Dedifferentiated amniotic fluid mesenchymal stem cell (primary cell): ENCODE data around the gene FNBP1L.
A peak's percentile ranks its signal among the peaks of the same experiment; 100 is the strongest.
"Not testable (repeated sequence)": the region's sequence is repeated elsewhere in the genome, so short reads cannot be mapped to it uniquely, and the experiment has no call there.

Source experiments
- DNase-seq: peaks from one replicate; pipeline ENCODE4 v3.0.0-alpha.2; 2016; ENCODE audit errors: extremely low spot score

FNBP1L gene

DNA sequence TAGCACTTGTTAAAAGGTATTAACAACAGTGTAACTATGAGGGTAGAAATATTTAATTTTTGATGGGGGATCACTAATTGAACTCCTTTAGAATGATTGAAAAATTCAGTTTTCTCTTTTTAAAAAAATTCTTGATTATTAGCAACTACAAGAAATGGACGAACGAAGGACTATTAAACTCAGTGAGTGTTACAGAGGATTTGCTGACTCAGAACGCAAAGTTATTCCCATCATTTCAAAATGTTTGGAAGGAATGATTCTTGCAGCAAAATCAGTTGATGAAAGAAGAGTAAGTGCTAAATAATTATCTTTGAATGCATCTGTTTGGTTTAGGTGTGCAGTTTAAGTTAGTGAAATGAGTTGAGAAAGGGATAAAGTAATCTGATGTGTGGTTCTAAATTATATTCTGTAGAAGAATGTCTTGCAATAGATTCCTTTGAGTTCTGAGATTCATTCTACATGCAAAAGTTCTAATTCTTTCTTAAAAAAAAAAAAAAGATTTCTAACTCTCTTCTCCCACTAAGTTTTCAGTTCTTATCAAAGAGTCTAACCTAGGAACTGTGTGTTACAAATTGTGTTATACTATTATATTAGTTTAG is 85.0 kb downstream of the FNBP1L start:
- DNase-seq = no peak

DNA sequence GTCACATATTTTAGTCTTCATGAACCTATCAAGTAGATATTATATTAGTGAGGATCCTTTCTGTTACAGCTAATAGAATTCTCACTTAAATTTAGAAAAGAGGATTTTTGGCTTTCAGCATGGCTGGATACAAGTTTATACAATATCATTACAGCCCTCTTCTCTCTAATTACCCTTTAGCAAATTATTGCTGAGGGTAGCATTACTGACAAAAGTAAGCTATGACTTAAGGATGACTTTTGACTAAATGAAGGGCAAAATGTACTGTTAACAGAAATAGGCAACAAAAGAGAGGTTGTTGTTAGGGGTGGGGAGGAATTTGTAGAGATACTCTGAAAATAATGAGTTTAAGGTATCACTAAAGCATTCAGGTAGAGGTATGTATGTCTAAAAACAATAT is 85.8 kb downstream of the FNBP1L start:
- no peak for DNase-seq

DNA sequence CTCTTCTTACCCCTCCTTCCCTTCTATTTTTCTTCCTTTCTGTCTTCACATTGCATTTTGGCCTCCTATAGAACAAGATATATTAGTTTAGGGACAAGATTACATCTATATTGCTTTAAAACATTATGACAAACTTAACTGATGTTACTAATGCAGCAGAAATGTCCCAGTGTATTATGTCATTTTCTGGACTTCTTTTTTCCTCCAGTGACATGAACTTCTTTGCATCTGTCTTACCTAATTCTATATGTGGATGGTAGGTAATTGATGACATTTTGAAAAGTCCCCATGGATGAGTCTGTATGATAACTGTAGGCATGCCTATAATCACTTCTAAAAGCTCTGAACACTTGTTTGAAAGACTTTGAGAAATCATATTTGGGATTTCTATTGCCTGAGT is 89.5 kb downstream of the FNBP1L start:
- no peak for DNase-seq

DNA sequence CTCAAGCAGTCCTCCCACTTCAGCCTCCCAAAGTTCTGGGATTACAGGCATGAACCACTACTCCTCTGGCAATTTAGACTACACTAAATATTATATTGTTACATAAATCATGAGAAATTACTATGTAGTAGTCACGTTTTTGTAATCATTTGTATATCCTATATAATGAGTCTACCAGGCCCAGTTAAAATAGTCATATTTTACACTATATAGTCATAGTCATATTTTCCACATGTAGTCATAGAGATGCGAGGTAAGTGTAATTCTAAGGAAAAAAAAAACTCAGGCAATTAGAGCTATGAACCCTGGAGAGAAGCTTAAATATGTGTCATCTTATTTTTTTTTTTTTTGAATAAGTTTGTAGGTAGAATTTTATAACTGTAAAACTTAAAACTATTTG is 90.0 kb downstream of the FNBP1L start:
- DNase-seq = no peak

DNA sequence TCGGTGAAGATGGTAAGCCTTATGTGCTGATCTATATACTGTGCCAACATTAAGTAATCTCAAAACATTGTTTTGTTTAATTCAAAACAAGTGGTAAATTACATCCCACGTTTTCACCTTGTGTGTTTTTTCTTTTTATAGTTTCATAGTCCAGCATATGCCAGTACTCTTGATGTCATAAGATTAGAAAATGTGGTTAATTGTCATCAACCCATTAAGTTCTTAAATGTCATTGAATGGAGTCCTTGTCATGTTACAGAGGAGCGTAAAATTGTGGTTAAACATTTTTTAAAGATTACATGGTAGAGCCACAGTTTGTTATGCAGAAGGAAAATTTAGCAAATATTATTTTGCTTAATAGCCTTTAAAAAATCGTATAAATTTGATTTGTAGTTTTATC is 93.1 kb downstream of the FNBP1L start:
- DNase-seq = no peak

DNA sequence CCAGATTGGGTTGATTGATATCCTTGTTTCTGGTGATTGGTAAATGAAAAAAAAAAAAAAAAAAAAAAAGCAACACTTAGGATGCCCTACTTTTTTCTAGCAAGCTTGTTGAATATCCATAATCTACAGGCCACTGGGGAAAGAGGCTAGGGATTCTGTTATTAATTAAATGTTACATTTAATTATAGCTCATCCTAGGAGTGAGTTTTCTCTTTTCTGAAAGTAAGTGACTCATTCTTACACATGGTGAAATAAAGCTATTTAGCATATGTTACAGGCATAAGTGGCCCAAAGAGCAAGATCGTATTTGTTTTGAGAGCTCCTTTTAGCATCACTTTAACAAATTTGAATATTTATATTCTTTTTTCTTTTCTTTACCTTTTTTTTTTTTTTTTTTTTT is 94.5 kb downstream of the FNBP1L start:
- no peak for DNase-seq

DNA sequence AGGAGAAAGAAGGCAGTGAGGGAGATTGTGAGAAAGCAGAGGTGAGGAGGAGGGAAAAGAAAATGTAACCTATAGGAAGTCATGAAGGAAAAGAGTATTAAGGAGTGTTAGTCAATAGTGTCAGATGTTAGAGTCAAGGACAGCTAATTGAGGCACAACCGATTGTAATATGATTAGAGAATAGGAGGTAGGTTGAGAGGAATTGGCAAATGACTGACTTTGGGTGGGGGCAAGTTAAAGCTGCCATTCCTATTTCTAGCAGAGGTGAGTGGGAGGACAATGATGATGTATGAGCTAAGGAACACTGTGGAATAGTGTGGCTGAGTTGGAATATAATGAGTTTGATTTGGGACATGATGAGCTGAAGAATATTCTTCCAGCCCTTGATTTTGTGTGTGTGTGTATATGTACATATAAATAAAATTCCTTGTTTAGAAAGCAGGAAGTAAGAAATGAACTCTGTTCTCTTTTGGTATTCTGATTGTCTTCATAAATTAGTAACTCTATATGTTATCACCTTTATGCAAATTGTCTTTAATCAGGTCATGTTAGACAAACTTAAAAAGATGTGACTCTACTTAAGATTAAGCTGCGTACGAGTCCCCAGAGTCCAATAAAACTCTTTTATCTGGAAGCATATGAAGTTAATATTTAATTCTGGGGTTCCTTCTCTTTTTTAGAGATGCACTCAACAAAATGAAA is 98.4 kb downstream of the FNBP1L start:
- no peak for DNase-seq

DNA sequence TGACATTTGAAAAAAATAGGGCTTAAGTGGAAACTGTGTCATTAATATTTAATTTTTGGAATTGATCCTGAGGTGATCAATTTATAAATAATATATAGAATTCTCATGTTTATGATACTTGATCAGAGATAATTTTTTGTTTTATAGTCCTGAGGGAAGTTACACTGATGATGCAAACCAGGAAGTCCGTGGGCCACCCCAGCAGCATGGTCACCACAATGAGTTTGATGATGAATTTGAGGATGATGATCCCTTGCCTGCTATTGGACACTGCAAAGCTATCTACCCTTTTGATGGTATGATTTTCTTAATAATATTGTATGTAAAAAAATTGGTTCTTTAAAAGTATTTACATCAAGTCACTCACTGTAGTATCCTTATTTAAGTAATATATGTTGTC is 101.2 kb downstream of the FNBP1L start:
- no peak for DNase-seq

DNA sequence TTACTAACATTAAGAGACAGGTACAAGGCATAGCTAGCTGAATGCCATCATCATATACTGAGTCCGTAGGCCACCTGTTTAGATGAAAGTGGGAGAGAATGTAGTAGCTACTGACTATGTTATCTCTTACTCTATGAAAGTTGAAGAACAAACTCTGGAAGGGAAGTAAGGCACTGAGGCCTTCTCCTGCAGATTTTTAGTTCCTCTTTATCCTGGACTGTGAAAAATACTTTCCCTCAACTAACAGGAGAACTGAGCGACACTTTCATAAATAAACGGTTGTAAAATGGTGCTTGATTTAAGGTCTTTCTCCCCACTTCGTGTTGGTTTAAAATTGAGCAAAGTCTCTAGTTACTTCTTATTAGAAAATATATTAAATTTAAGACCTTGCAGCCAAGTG is 101.9 kb downstream of the FNBP1L start:
- no peak for DNase-seq

DNA sequence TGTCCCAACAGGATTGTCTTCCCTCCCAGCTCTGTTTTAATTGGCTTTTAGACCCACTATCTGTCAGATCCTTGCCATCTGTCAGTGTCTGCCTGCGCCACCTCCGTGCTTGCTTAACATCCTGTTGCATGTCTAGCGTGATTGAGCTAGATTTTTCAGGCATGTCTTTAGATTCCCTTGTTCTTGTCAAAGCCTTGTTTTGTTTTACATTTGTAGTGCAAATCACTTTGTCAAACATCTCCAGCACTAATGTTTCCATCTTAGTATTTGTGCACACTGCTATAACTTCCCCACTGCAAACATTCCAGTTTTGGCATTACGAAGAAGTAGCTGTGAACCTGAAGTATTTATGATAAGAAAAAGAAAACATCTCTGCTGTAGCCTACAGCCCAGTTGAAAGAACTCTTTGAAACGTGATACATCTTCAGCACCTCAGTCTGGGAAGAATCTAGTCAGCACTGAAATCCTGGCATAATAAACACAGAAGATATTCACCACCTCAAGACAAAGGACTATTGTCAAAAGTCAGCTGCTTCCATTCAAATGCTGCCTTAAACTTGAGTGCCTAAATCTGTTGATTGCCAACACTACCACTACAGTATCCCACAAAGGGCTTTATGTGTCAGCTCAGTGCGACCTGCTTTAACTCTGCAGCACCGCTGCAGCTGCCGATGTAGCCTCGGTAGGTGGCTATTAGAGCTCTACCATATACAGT is 105.0 kb downstream of the FNBP1L start:
- DNase-seq = no peak

DNA sequence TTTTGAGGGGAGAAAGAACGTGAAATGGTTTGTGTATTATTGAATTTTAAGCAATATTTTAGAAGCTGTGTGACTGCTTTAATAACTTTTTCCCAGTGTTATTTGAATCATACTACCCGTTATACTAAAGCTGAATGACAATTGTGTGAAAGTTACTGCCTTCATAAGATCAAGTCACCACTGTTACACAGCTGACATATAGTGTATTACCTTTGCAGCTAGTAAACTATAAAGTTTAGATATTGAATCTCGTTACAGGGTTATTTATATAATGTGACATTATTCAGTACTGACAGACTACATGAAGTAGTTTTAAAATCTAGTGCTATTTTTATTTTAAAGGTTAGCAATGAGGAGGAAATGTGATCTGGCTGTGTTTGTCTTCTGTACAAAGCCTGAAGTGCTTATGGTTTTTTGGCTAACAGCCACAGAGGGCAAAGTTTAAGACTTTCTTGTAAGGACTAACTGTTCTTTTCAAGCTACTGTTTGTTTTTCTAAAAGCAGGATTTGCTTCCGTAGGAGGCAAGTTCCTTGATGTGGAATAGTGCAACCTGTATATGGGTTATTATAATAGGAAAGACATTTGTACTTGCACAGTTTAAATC is 106.1 kb downstream of the FNBP1L start:
- DNase-seq = not testable (repeated sequence)

DNA sequence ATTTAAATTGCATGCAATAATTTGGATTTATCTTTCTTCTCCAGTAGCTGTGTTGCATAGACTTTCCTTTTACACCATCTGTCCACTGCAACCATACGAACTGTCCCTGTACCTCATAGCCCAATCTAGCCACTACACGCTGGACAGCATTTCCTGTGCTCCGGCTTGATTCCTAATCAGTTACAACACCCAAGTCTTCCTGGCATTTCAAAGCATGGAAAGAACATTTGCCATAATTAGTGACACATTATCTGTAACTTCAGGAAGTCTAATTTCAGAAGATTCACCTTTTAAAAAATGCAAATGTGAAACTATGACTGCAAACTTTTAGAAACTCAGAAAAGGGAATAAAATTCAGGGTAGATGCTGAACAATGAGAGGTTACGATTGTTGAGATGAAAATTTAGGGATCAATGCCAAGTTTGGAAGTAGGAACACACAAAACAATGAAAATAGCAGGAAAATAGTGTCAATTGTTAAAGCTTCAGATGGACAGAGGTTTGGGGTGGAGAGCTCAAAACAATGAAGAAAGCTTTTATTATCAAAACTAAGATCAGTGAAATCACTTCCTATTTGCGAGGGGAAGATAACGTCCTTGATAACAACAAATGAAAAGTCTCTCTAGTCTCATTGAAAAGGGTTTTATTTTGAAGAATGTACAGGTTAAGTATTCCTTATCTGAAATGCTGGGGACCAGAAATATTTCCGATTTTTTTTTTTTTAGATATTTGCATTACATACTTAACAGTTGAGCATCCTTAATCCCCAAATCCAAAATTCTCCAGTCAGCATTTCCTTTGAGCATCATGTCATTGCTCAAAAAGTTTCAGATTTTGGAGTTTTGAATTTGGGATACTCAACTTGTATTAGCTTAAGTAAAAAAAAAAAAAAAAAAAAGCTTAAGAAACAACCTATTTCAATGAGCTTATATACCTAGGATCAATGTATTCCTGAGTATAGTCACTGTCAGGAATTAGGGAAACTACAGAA is 107.3 kb downstream of the FNBP1L start:
- no peak for DNase-seq

DNA sequence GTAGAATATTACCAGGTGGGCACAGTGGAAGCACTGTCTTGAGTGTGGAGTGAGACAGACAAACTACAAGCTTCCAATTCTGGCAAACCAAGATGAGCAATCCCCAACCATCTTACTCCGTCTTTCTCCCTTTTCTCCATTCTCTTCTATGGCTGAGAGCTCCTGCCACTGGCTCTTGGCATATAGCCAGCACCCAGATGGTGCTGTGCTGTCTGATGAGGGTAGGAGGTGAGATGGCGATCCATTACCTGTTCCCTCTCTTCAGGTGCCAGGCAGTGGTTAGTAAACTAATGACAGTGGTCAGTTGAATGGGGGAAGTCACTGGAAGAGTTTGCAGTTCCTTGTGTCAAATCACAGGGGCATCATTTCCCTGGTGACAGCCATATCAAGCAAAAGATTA is 108.4 kb downstream of the FNBP1L start:
- DNase-seq = no peak

DNA sequence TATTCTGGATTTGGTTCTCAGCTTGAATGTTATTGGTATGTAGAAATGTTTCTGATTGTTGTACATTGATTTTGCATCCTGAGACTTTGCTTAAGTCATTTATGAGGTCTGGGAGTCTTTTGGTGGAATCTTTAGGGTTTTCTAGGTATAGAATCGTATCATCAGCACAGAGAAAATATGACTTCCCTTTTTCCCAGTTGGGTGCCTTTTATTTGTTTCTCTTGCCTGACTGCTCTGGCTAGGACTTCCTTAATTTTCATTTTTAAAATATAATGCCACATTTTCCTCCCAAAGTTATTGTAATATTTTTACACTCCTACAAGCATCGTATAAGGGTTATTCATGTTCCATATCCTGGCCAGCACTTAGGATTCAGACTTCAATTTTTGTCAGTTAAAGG is 111.1 kb downstream of the FNBP1L start:
- no peak for DNase-seq

DNA sequence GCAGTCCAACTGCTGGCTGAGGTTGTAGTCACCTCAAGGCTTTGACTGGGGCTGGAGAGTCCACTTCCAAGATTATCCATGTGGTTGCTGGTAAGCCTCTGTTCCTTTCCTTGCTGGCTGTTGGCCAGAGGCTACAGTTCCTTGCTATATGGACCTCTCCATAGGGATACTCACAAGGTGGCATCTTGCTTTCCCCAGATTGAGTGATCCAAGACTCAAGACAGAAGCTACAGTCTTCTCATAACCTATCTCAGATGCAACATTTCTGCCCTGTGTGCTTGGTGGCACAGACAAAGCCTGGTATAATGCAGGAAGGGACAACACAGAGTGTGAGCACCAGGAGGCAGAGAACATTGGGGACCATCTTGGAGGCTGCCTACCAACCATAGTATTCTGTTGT is 111.8 kb downstream of the FNBP1L start:
- DNase-seq = no peak

DNA sequence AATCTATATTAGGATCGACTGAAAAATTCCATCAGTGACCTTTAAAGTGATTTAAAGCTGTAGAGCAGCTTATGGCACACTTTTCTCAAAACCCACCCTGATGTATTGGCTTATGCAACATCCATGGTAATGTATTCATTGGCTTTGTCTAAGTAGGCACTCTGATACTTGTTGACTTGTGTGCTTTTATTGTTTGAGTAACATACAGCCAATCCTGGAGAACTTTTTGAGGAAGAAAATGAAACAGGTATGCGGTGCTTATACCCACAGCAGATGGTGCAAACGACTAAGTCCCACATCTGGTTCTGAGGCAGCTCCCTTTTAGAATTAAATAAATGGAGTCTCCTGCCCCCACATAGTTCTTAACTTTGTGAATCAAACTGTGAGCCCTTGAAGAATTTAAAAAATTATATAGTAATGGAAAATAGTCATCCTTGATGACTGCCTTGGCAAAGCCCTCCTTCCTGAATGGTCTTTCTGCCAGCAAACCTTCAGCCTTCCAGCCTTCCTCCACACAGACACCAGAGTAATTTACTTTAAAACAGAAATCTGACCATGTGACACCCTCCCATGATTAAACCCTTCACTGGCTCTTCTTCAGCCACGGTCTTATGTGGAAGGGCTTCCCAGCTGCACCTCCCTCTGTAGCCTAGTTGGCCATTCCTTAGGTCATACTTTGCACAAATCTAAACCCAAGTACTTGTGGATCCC is 117.7 kb downstream of the FNBP1L start:
- peak; percentile 18 for DNase-seq

DNA sequence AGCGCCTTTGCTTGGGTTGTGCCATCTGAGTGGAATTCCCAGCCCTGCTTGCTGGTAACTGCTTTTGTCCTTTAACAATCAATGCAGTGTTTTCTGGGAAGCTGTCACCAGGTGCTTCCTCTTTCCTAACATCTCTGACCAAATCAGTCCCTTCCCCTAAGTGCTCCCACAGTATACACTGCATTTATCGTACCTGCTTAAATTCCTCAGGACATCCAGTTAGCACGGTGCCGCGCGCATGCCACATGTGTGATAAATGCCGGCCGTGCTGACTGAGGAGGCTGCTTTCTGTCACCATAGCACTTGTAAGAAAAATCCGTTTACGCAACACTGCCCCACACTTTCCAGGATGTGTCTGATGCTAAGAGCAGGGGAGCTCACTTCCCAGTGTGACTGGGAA is 118.3 kb downstream of the FNBP1L start:
- no peak for DNase-seq

DNA sequence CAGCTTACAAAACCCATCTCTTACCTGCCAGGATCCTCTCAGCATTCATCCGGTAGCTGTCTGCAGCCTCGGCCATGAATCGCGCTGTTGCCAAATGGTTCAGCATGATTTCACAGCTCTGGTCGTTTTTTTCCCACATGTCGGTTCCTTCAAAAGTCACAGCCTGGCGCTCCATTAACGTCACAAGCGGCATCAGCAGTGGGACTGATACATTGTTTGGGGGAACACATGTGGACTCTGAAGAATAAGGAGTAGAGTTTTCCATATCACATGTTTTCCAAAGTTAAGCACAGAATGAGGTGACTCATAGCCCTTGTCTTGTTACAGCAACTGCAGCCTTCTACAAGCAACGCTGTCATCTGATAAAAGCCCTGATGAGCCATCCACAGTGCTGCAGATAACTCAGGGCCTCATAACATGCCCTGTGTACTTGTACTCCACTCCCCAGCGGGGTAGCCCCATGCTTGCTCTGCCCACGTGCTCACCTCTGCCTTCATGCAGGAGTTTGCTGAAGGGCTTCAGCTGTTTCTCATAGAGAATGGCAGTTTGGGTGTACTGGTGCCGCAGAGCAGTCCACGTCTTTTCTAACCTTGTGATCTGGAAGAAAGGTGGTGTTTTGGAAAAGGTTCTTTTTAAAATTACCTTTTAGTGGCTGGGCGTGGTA is 119.5 kb downstream of the FNBP1L start:
- DNase-seq = peak; percentile 72

DNA sequence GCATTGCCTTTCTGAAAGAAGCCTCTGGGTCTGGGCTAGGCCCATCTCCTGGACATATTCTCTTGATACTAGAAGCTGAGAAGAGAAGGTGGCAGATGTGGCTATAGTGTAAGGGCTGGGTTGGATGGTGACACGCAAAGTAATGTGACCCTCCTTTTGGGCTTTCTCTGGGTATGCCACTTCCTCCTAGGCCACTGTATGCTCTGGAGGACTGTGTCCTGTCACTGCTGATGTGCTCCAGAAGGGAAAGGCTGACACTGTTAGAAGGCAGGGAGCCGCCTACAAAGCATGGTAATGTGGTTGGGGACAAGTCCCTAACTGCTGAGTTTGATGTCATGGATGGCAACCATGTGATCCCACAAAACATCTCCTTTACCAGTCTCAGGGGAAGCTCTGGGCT is 121.6 kb downstream of the FNBP1L start:
- DNase-seq = no peak

DNA sequence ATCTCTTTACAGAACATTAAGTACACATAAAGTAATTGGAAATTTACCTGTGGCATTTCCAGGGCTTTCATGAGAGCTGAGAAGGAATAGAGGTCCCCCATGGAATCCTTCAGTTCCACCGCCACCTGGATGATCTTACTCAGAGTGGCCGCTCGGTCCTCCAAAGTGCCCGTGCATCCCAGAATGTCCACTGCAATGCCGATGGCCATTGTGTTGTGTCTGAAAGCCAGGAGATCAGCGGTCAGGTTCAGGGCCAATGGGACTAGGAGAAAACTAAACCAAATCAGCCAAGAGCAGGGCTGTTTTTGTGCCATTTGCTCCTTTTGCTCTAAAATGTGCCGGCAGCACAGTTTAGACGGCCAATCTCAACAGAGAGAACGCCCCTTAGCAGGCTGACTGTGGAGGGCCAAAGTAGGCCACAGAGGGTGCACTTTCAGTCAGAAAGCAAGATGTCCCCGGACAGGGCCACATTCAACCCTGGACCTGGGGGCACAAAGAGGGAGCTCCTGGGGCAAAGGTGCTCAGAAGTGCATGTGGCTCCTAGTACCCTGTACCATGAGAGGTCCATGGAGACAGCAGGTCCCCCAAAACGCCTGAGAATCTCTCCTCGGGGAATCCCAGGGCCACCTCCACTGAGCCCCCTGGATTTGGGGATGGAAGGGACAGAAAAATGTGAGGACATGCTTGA is 123.8 kb downstream of the FNBP1L start:
- DNase-seq = no peak
